K562 (cell line): ENCODE data around the gene OR2T4. TPM values are rescaled to one million over a fixed set of nuclear protein-coding genes. Genes with fewer than 3 reads are reported as not detected.

Experiments used
- ATAC-seq: fragments of 200-7000 bp; cut with Tn5 transposase; 3 replicates; pipeline ENCODE4 v1.9.1; 2020; ENCODE audit warnings: moderate library complexity
- BruUV-seq: library from RNA; stranded (reverse); fragments of 400-500 nt; replicated peaks from 2 replicates; lab custom pipeline; 2021; lab: Mats Ljungman, UMichigan
- CTCF ChIA-PET: fragments of 300-600 bp; formaldehyde crosslinking; extraction: SDS; loops from one replicate; lab custom pipeline; 2021; ENCODE audit warnings: low intra/inter-chr PET ratio; lab: Yijun Ruan, JAX
- POLR2A ChIA-PET: fragments of 300-600, 350-650 bp; sonication (Branson Sonifier 250); formaldehyde crosslinking; extraction: SDS; loops from one replicate; lab custom pipeline; 2021; ENCODE audit warnings: antibody characterized with exemption, inconsistent platforms; lab: Yijun Ruan, JAX
- DNase-seq, 4 experiments: peaks; one replicate each; pipeline versions ENCODE4 v3.0.0 to v3.0.0-alpha.2; 2011 to 2018; ENCODE audit warnings: low spot score in 3 of 4, mixed read lengths in 3 of 4; ENCODE audit errors: extremely low read depth in 1 of 4
- FAIRE-seq: peaks from 2 replicates; lab custom pipeline; 2011; peaks lifted over from hg19 to GRCh38; lab: Jason Lieb, UNC
- H2AFZ ChIP-seq: 2 replicates; pipeline ENCODE4 v1.6.0; 2011; ENCODE audit warnings: low read depth, low read length, control low read depth, inconsistent platforms
- H3K27ac ChIP-seq: fragments of 200-600 bp; 3 replicates; pipeline ENCODE4 v1.8.0; 2011; ENCODE audit warnings: low read depth, mild to moderate bottlenecking, control low read depth, inconsistent platforms, low read length, moderate library complexity, mixed read lengths; ENCODE audit errors: extremely low read depth
- H3K27me3 ChIP-seq, 2 experiments: fragments of 300-600 bp in 1 of 2; 2 replicates in 1 of 2; 3 replicates in 1 of 2; pipeline versions ENCODE4 v1.6.0 to v1.8.0; 2011; ENCODE audit warnings: inconsistent platforms in 2 of 2, low read length in 2 of 2, mild to moderate bottlenecking in 1 of 2, mixed read lengths in 1 of 2, moderate library complexity in 1 of 2; ENCODE audit not compliant: control insufficient read depth in 2 of 2, insufficient read depth in 2 of 2
- H3K36me3 ChIP-seq: fragments of 300-600 bp; 3 replicates; pipeline ENCODE4 v1.8.0; 2011; ENCODE audit warnings: mild to moderate bottlenecking, low read length, inconsistent platforms; ENCODE audit not compliant: control insufficient read depth, insufficient read depth
- H3K4me1 ChIP-seq, 2 experiments: fragments of 200-600 bp in 1 of 2; replicated peaks in 1 of 2; 2 replicates in 1 of 2; 3 replicates in 1 of 2; pipeline versions ENCODE4 v1.5.1 to v1.8.0; 2011; ENCODE audit warnings: inconsistent platforms in 2 of 2, low read length in 2 of 2, mild to moderate bottlenecking in 1 of 2, mixed read lengths in 1 of 2, moderate library complexity in 1 of 2; ENCODE audit not compliant: control insufficient read depth in 2 of 2, insufficient read depth in 2 of 2
- H3K4me2 ChIP-seq: 2 replicates; pipeline ENCODE4 v1.6.1; 2011; ENCODE audit warnings: low read length, control low read depth, inconsistent platforms, mixed read lengths; ENCODE audit not compliant: insufficient read depth
- H3K4me3 ChIP-seq: fragments of 200-600 bp; sonication (generic), shearing (Covaris generic); 2 replicates; pipeline ENCODE4 v1.5.1; 2016; ENCODE audit warnings: control low read depth, inconsistent platforms
- H3K79me2 ChIP-seq: fragments of 200-600 bp; 3 replicates; pipeline ENCODE4 v1.8.0; 2011; ENCODE audit warnings: low read length, inconsistent platforms; ENCODE audit not compliant: control insufficient read depth, insufficient read depth
- H3K9ac ChIP-seq, 2 experiments: 2 replicates each; pipeline versions ENCODE4 v1.6.0 to v1.6.1; 2011; ENCODE audit warnings: low read depth in 2 of 2, low read length in 2 of 2, control low read depth in 1 of 2, inconsistent platforms in 1 of 2, mild to moderate bottlenecking in 1 of 2, mixed read lengths in 1 of 2; ENCODE audit not compliant: insufficient read depth in 1 of 2
- H3K9me1 ChIP-seq: one replicate; pipeline ENCODE4 v1.6.0; 2011; ENCODE audit warnings: inconsistent platforms, mild to moderate bottlenecking, low read length, moderate library complexity; ENCODE audit not compliant: control insufficient read depth, insufficient read depth
- H3K9me3 ChIP-seq: replicated peaks from 2 replicates; pipeline ENCODE4 v1.5.1; 2011; ENCODE audit warnings: low read depth, low read length, inconsistent platforms; ENCODE audit not compliant: control insufficient read depth, insufficient read depth
- H4K20me1 ChIP-seq: replicated peaks from 2 replicates; pipeline ENCODE4 v1.6.1; 2011; ENCODE audit warnings: low read length, inconsistent platforms, mixed read lengths; ENCODE audit not compliant: control insufficient read depth, insufficient read depth
- CREB3L1 ChIP-seq: fragments of 450-650 bp; IDR thresholded peaks from 2 replicates; pipeline ENCODE4 v1.6.1; 2014; ENCODE audit warnings: low read depth, mild to moderate bottlenecking, moderate library complexity, borderline replicate concordance
- FUS ChIP-seq: fragments of 200-400 bp; formaldehyde crosslinking; optimal IDR thresholded peaks from 2 replicates; pipeline ENCODE3; 2017; ENCODE audit warnings: low read depth, low read length
- HDAC3 ChIP-seq: fragments of 450-650 bp; IDR thresholded peaks from 2 replicates; pipeline ENCODE4 v1.6.1; 2018; ENCODE audit warnings: borderline replicate concordance, mild to moderate bottlenecking, moderate library complexity; ENCODE audit not compliant: partially characterized antibody
- HDGF ChIP-seq: fragments of 450-650 bp; IDR thresholded peaks from 2 replicates; pipeline ENCODE4 v1.6.1; 2016
- MTA3 ChIP-seq: fragments of 450-650 bp; formaldehyde crosslinking; IDR thresholded peaks from 2 replicates; pipeline ENCODE4 v1.6.1; 2017; ENCODE audit warnings: mild to moderate bottlenecking, borderline replicate concordance
- NEUROD1 ChIP-seq: fragments of 150-350 bp; IDR thresholded peaks from 2 replicates; pipeline ENCODE4 v1.6.1; 2014; ENCODE audit warnings: borderline replicate concordance, low read length, low read depth; ENCODE audit not compliant: partially characterized antibody
- SMC3 ChIP-seq: conservative IDR thresholded peaks from 2 replicates; pipeline ENCODE4 v1.6.1; 2011; ENCODE audit warnings: low read depth, low read length, improper control_type of control experiment; ENCODE audit not compliant: insufficient read depth
- TCFL5 ChIP-seq: fragments of 250-450 bp; sonication (Bioruptor Pico); conservative IDR thresholded peaks from 2 replicates; pipeline ENCODE4 v1.6.1; 2021; ENCODE audit warnings: mild to moderate bottlenecking, moderate library complexity, matching md5 sums
- ZFPM2 ChIP-seq: fragments of 250-450 bp; sonication (Bioruptor Pico); IDR thresholded peaks from 2 replicates; pipeline ENCODE4 v1.5.1; 2022; ENCODE audit warnings: mild to moderate bottlenecking
- WGBS: fragments of 100-300 bp; shearing (Covaris generic); methylation state at CpG from one replicate; pipeline ENCODE4 v1.1.6; 2016; ENCODE audit warnings: low coverage, mixed read lengths; ENCODE audit not compliant: insufficient coverage; ENCODE audit errors: missing lambda C conversion rate; 5-methylcytosine and 5-hydroxymethylcytosine counted together
- in situ Hi-C: fragments of 300-500 bp; cut with MboI; formaldehyde crosslinking; loops from 4 replicates; pipeline ENCODE4 v1.15.0; 2018; ENCODE audit warnings: inconsistent platforms, mixed read lengths
- intact Hi-C: fragments of 100-400 bp; cut with micrococcal nuclease; formaldehyde crosslinking; loops from 2 replicates; pipeline ENCODE4 v1.14.2; 2022
- polyA plus RNA-seq, 8 experiments: library from polyadenylated mRNA; depleted of rRNA in 4 of 8; stranded (reverse) in 5 of 8; unstranded in 3 of 8; fragments of >200 nt; fragmentation: Nextera tagmentation in 2 of 8; fragmentation: Illumina TruSeq in 1 of 8; extraction: Ambion mirVana in 2 of 8; extraction: Trizol in 1 of 8; gene quantifications; 2 replicates each; pipeline versions ENCODE4 v1.2.1 to v1.2.3, GENCODE V29; 2011 to 2014; ENCODE audit warnings: inconsistent platforms in 1 of 8, missing spikeins in 1 of 8
- total RNA-seq, 7 experiments: library from RNA; depleted of rRNA in 6 of 7; stranded (reverse); fragments of >200 nt in 6 of 7; fragmentation: Illumina TruSeq in 2 of 7; extraction: Trizol in 2 of 7; gene quantifications; 2 replicates each; pipeline versions ENCODE4 v1.2.1 to v1.2.3, GENCODE V29; 2011 to 2021; ENCODE audit warnings: low replicate concordance in 1 of 7

The OR2T4 gene
- total and polyA plus RNA-seq, 9 of the 15 experiments (the other 6 are each of a cell fraction or from before 2014, with no cell fraction given) = not detected

DNA sequence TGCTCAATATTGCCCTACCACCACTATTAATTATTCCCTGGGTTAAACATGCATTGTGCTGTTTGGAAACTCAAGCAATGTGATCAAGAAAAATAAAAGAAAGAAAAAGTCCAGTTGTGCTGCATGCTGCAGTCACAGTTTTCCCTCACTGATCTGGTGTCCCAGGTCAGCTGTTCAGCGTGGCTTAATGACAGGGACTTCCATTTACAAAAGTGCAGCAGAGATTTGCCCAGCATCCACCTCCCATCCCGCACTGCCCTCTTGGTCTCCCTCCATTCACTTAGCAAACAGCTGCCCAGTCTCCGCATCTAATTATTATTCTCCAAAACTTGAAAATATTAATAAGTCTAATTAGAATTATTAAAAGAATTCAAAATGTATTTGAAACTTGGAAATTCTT lies 2.0 kb upstream of the OR2T4 start:
- BruUV-seq = no TSS peak
- H3K27ac ChIP-seq = no peak overlapping the region
- no peak overlapping the region for H3K9ac ChIP-seq
- no peaks in the 10 kb centered on the region for H3K9me1 ChIP-seq
- H4K20me1 ChIP-seq = no peaks in the 10 kb centered on the region
- TF ChIP-seq HDGF (no peak), NEUROD1 (no peak), ZFPM2 (CRISPR knock-in tag) (no peak), HDAC3 (no peak), CREB3L1 (no peak)
- TF ChIP-seq, all 486 proteins: peak for 0
- H3K36me3 ChIP-seq = no peaks in the 10 kb centered on the region
- FAIRE-seq = no peak
- H3K4me3 ChIP-seq = no peak overlapping the region
- 0% methylated on average over 3 of the region's 3 CpGs for WGBS
- H3K27me3 ChIP-seq = no peaks in the 10 kb centered on the region
- CTCF ChIA-PET = no interaction called here
- no peaks in the 10 kb centered on the region for H3K79me2 ChIP-seq
- DNase-seq = no peak
- intact Hi-C loops = no loop called here
- no peaks in the 10 kb centered on the region for H3K4me1 ChIP-seq
- POLR2A ChIA-PET = no interaction called here
- no peak overlapping the region for H2AFZ ChIP-seq
- no peak for ATAC-seq
- no peak overlapping the region for H3K4me2 ChIP-seq
- peaks cover 6% of the 10 kb centered on the region for H3K9me3 ChIP-seq
- in situ Hi-C loops = no loop called here

DNA sequence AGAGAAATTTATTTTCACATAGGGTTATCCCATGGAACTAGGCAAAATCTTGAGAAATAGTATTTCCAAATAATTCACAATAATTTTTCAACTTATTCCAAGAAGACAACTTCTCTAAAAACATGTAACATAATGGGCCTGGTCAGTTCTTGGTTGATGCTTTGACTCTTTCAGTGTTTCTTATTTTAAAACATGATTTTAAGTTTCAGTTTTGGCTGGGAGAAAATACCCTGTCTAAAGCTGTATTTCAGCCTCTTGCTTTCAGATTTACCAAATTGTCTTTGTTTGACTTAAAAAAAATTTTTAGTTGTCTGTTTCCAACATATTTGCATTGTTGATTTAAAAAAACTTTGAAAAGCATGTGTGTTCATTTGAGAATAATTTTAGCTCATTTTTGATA lies 5.1 kb downstream of the OR2T4 start:
- H3K4me2 ChIP-seq = no peak overlapping the region
- H3K9ac ChIP-seq = no peak overlapping the region
- TF ChIP-seq TCFL5 (CRISPR knock-in tag) = no peak
- no peak for TF ChIP-seq FUS
- TF ChIP-seq MTA3 = no peak
- no peak for TF ChIP-seq SMC3
- no peaks in the 10 kb centered on the region for H3K79me2 ChIP-seq
- no peak overlapping the region for H3K4me3 ChIP-seq
- H3K4me1 ChIP-seq = no peaks in the 10 kb centered on the region
- H4K20me1 ChIP-seq = no peaks in the 10 kb centered on the region
- in situ Hi-C loops (no loop called here), intact Hi-C loops (no loop called here)
- no peak for FAIRE-seq
- H3K27me3 ChIP-seq = no peaks in the 10 kb centered on the region
- H2AFZ ChIP-seq = no peak overlapping the region
- BruUV-seq = no TSS peak
- CTCF ChIA-PET = no interaction called here
- POLR2A ChIA-PET = no interaction called here
- H3K36me3 ChIP-seq = no peaks in the 10 kb centered on the region
- 0 out of 2 replicates have a peak, but pooled peaks cover 6% of the 10 kb centered on the region for H3K9me3 ChIP-seq
- no peaks in the 10 kb centered on the region for H3K9me1 ChIP-seq
- no peak for ATAC-seq
- DNase-seq = no peak
- no peak overlapping the region for H3K27ac ChIP-seq
